ENCODE measurements around the gene GNAI2.

GNAI2 gene

GRCh38 chr3:50297896-50298725, 62.1 kb downstream of the GNAI2 start:
- DNase-seq (ENCODE audit: low spot score) = no peak

DNA sequence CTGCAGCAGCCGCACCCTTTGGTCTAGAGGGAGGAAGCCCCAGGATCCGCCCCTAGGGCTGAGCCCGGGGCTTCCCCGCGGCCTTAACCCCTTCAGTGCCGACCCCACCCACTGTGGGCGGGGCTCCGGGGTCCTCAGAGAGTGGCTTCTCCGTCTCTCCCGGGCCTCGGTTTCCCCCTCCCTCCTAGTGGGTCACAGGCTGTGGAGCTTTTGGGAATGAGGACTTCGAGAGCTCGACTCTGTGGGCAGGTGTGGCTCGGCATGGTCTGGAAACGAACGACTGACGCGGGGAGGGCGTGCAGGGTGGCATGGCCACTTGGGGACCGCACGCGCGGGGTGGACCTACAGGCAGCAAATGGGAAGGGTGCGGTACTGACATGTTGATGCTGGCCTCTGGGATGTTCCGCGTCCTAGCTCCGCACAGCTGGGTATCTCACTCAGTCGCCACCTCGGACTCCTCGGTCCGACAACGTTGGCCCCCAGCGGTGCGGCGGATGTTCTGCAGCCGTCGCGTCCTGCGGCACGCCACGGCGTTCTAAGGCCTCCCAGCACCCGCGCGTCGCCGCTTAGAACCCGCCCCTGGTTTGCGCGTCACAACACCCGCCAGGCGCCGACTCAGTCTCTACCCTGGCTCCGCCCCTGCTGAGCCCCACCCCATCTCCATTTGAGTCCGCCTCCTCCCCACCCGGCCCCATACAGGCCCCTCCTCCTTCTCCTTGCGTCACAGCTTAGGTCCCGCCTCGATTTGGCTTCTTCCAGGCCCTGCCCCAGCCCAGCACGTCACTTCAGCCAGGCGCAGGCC, 63.0 kb downstream of the GNAI2 start, which contains the start of the genes HYAL3 and NAA80:
Gene HYAL3, minus strand, starts transcription at position 570 of the 802 bp plus-strand sequence. CDS start 3,803 bp downstream, outside the sequence.
Gene NAA80, minus strand, starts transcription at position 570 of the 802 bp plus-strand sequence. CDS start 1,942 bp downstream, outside the sequence.
- DNase-seq (ENCODE audit: low spot score) = peak; percentile 98

DNA sequence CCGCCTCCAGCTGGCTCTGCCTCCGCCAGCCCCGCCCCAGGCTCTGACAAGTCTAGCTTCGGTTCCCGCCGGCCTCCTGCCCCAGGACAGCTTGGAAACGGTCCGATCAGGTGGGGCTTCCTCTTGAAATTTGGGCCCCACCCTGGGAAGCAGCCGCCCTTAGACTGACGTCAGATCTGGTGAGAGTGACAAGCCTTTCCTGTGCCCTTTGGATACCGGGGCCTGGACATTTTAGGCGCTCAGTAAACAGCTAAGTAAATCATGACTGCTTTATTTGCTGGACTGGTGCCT, 63.6 kb downstream of the GNAI2 start:
- no peak for DNase-seq (ENCODE audit: low spot score)

- DNase-seq (ENCODE audit: low spot score) = no peak
These were observed 64.1 kb downstream of the GNAI2 start for GRCh38 chr3:50299929-50300680.

DNA sequence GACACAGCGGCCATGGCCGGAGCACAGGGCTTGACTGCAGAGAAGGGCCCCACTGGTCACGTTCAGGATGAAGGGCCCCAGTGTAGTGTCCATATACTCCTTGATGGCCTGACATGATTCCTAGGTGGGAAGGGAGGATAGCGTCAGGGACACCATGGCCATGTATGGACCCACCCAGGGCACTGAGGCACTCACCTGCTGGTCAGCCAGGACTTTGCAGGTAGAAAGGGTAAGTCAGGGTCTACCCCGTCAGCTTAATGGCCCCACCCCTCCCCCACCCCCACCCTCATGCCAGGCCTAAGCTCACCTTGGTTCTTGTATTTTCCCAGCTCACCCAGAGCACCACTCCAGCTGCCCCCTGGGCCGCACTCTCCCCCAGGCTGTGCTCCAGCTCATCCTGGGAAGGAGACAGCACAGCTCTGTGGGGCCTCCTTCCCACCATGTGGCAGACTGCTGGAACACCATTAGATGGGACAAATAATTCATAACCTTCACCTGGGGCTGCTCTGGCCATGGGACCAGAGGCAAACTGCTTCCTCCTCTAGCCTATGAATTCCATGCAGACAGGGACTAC, 64.8 kb downstream of the GNAI2 start:
- DNase-seq (ENCODE audit: low spot score) = no peak

GRCh38 chr3:50302095-50303012, 66.3 kb downstream of the GNAI2 start:
- DNase-seq (ENCODE audit: low spot score) = no peak

DNA sequence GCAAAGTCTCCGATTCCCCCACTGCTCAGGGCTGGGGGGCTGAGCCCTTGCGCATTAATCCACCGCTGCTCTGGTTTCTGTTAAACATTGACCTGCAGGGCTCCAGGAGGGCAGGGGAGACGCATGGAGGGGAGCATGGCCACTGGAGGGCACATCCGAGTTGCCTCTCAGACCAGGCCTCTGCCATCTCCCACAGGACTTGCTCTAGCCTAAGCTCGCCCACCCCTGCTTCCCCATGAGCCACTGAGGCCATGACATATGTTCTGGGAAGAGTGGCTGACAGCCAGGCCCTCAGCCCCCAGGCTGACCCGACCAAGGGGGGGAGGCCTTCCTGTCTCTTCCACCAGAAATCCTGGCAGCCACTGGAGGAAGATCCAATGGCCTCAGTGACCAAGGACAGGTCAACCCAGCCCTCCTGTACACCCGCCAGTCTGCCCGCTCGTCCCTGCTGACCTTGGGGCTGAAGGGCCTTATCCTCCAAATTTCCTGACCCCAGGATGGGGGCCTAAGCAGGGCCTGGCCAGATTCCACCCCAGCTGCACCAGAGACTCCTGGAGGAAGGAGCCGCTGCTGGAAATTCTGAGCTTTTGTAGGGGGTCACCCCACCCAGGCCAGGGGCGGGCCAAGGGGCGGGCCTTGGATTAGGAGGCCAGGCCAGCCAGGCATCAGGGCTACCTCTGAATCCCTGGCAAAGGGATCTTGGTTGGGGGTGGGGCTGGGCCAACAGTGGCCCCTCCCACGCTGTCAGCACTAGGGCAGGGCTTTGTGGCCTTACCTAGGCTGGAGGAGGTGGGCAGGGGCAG, 67.2 kb downstream of the GNAI2 start, which contains the start of gene HYAL1:
Gene HYAL1, minus strand, starts transcription at position 562 of the 803 bp plus-strand sequence. CDS start 618 bp downstream, outside the sequence.
- DNase-seq (ENCODE audit: low spot score) = no peak

GRCh38 chr3:50304601-50305000, 68.6 kb downstream of the GNAI2 start:
- DNase-seq (ENCODE audit: low spot score) = no peak
